ENCODE results near the gene SLC39A3.
A peak's percentile ranks its signal among the peaks of the same experiment; 100 is the strongest.

The SLC39A3 gene

DNA sequence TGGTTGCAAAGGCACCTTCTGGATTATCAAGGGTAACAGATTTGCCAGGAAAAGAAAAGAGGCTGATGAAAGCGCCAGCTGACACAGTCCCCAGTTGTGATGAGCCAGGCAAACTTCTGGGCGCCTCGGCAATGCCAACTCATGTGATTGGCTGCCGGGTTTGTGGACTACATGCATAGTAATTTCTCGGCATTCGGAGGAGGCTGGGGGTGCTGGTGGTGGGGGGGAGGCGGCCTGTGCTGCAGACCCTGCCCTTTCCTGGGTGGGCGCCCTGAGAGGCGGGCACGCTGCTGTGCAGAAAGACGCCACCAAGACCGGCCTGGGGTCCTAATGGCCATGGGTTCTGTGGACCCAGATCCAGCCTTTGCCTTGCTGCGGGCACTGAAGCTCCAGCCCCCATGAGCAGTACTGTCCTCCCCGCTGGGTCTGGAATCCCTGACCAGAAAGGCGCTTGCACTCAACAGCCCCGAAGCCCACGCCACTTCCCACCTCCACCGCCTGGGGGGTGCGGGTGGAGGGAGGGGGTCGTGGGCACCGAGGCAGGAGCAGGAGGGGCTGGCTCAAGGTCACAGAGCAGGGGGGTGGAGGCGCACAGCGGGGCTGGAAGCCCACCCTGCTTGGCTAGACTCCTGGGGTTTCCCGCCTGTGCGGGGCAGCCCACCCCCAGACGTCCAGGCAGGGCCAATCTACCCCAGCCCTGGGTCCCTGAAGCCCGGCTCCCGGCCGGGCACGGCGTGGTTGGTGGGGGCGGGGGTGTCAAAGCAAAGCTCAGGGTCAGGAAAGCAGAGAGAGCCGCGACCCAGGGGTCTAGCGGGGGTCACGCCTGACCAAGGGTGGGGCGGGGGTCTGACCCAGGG, 19.7 kb downstream of the SLC39A3 start:
- Mint-ChIP-seq H3K36me3 (ENCODE audit: low read depth) (no peaks in the 10 kb centered on the region), H3K27me3 (ENCODE audit: low read depth, poor library complexity) (peaks cover 66% of the 10 kb centered on the region), H3K27ac (no peak overlapping the region), H3K4me3 (peak overlapping the region; percentile 61), H3K4me1 (peaks cover 12% of the 10 kb centered on the region), H3K9me3 (peaks cover 9% of the 10 kb centered on the region)
- TF ChIP-seq, protein P1, sequence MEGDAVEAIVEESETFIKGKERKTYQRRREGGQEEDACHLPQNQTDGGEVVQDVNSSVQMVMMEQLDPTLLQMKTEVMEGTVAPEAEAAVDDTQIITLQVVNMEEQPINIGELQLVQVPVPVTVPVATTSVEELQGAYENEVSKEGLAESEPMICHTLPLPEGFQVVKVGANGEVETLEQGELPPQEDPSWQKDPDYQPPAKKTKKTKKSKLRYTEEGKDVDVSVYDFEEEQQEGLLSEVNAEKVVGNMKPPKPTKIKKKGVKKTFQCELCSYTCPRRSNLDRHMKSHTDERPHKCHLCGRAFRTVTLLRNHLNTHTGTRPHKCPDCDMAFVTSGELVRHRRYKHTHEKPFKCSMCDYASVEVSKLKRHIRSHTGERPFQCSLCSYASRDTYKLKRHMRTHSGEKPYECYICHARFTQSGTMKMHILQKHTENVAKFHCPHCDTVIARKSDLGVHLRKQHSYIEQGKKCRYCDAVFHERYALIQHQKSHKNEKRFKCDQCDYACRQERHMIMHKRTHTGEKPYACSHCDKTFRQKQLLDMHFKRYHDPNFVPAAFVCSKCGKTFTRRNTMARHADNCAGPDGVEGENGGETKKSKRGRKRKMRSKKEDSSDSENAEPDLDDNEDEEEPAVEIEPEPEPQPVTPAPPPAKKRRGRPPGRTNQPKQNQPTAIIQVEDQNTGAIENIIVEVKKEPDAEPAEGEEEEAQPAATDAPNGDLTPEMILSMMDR (IDR thresholded peaks at IDR 0.05) = no peak
- peak; percentile 29 for DNase-seq

DNA sequence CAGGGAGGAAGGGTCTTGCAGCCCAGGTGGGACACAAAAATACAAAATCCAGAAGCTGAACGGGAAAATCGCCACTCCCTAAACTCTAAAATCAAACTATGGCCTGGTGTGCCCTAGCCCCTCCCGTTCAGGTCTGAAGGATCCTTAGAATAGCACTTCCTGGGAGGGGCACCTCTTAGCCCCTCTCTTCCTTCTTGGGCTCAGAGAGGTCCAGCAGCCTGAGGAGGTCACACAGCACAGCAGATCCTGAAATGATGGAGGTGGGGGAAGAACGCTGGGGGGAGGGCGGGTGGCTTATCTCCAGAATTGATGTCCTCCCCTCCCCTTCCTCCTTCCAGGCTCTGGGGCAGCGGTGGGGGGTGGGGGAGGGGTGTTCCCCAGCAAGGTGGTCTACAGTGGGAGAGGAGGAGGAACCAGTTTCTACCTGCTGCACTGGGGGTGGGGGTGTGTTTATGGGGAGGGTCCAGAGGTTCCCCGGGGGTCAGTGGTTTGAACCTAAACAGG, 20.5 kb downstream of the SLC39A3 start:
- peak overlapping the region; percentile 61 for H3K4me3 Mint-ChIP-seq
- H3K27me3 Mint-ChIP-seq (ENCODE audit: low read depth, poor library complexity) = peaks cover 63% of the 10 kb centered on the region
- no peak for DNase-seq

DNA sequence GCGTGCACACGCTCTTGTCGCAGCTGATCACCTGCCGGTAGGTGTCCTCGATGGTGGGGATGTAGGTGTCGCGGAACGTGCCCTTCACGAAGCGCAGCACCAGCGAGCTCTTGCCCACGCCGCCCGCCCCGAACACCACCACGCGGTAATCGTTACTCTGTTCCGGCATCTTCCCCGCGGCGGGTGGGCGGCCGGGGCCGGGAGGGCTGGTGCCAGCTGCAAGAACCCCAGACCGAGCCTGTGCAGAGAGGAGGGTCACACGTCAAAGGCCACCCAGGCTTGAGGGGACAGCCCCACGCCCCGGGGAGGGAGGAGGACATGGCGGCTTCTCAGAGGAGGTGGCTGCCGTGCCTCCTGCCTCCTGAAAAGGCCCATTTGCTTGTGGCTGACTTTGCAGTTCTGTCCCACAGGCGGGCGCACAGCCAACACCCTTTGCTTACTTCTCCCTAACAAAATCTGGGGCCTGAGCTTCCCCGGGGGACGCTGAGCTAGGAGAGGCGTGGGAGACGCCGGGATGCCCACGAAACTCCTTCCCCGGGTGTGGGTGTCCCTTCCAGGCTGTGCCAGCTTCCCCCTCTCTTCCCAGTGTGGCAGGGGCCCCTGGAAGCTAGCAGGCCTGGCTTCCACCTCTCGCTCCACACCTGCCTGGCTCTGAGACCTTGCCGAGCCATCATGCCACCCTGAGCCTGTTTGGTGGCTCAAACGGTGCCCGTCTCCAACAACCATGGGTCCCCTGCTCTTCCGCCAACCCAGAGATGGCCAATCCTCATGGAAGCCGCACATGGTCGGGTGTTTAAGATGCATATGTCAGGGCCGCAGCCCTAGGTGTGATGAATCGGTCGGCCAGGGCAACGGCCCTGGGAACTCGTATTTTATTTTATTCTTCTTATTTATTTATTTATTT, 21.9 kb downstream of the SLC39A3 start:
- H3K27me3 Mint-ChIP-seq (ENCODE audit: low read depth, poor library complexity) = peaks cover 50% of the 10 kb centered on the region
- TF ChIP-seq, protein P1 (IDR thresholded peaks at IDR 0.05) = no peak
- peaks cover 12% of the 10 kb centered on the region for H3K9me3 Mint-ChIP-seq
- H3K4me1 Mint-ChIP-seq = peaks cover 6% of the 10 kb centered on the region
- no peak for DNase-seq
- no peaks in the 10 kb centered on the region for H3K36me3 Mint-ChIP-seq (ENCODE audit: low read depth)
- H3K27ac Mint-ChIP-seq = no peak overlapping the region
- H3K4me3 Mint-ChIP-seq = no peak overlapping the region

More for the DNA sequence above, 20.5 kb downstream of the SLC39A3 start:
- Mint-ChIP-seq H3K9me3 (peaks cover 12% of the 10 kb centered on the region), H3K27ac (no peak overlapping the region), H3K36me3 (ENCODE audit: low read depth) (no peaks in the 10 kb centered on the region), H3K4me1 (peaks cover 9% of the 10 kb centered on the region)
- TF ChIP-seq, protein P1 (IDR thresholded peaks at IDR 0.05) = no peak

DNA sequence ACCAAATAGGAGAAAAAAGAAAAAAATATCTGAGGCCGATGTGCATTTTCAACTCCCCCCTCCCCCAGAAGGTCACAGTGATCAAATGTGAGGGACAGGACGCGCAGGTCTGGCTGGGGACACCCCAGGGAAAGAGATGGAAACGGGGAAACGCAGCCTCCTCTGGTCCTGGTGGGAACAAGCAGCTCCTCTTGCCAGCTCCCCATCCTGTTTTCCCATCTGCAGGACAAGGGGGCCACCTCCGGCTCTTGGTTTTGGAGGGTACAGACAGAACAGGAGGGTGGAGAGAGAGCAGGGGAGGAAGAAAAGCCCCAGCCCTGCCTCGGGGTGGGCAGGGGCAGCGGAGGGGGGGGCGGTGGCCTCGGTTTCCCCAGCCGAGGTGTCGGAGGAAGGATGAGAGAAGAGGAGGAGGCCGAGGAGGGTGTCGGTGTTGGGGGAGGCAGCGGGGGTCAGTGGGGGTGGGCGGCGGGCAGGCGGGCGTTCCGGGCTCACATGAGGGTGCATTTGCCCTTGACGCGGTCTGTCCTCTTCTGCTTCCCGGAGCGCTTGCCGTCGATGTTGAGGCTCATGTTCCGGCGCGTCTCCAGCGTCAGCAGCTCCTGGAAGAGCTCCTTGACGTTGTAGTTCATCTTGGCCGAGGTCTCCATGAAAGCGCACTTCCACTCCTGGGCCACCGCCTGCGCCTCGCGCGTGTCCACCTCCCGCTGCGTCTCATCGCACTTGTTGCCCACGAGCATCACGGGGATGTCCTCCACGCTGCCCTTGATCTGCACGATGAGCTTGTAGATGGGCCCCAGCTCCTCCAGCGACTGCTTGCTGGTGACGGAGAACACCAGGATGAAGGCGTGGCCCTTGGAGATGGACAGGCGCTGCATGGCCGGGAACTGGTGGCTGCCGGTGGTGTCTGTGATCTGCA, 22.8 kb downstream of the SLC39A3 start:
- H3K4me3 Mint-ChIP-seq = no peak overlapping the region
- no peak for DNase-seq
- TF ChIP-seq, protein P1 (IDR thresholded peaks at IDR 0.05) = no peak
- H3K27me3 Mint-ChIP-seq (ENCODE audit: low read depth, poor library complexity) = peaks cover 41% of the 10 kb centered on the region
- H3K9me3 Mint-ChIP-seq = peaks cover 12% of the 10 kb centered on the region
- no peak overlapping the region for H3K27ac Mint-ChIP-seq
- H3K36me3 Mint-ChIP-seq (ENCODE audit: low read depth) = no peaks in the 10 kb centered on the region
- H3K4me1 Mint-ChIP-seq = peaks cover 6% of the 10 kb centered on the region

DNA sequence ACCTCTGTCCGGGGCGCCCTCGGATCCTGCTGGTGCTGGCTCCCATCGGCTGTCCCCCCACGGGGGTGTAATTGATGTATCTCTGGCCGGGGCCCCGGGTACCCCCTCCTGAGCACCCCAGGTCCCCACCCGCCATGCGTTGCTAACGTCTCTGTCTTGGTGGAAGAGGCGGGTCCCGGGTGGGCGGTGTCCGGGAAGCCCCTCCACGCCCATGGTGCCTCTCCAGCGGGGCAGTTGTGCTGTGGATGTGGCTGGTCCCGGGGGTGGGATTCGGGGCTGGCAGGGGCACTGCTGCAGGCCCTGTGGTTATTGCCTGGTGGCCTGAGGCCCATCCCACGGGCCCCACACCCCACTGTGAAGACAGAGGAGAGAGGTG, 23.6 kb downstream of the SLC39A3 start:
- Mint-ChIP-seq H3K27ac (no peak overlapping the region), H3K27me3 (ENCODE audit: low read depth, poor library complexity) (peaks cover 39% of the 10 kb centered on the region), H3K4me3 (no peak overlapping the region), H3K36me3 (ENCODE audit: low read depth) (no peaks in the 10 kb centered on the region), H3K9me3 (peaks cover 12% of the 10 kb centered on the region), H3K4me1 (peaks cover 6% of the 10 kb centered on the region)
- TF ChIP-seq, protein P1 (IDR thresholded peaks at IDR 0.05) = no peak
- no peak for DNase-seq

Data from nephron progenitor cell (in vitro differentiated cells).